PFSK-1 (cell line): Measurements from ENCODE around the gene CPAMD8.

Source experiments
- FOXP2 ChIP-seq: optimal IDR thresholded peaks from 2 replicates; pipeline ENCODE3; 2011; ENCODE audit warnings: borderline replicate concordance, control low read depth, inconsistent platforms; ENCODE audit not compliant: insufficient read depth; ENCODE audit errors: extremely low read length, extremely low read depth
- POLR2AphosphoS5 ChIP-seq: IDR thresholded peaks from 2 replicates; pipeline ENCODE4 v1.6.1; 2012; ENCODE audit warnings: low read depth, mild to moderate bottlenecking, control low read depth, low read length, moderate library complexity
- REST ChIP-seq, 2 experiments: IDR thresholded peaks; 2 replicates each; pipeline versions ENCODE4 v1.6.1 to v1.8.0; 2011 to 2012; ENCODE audit warnings: low read depth in 2 of 2, low read length in 2 of 2, control low read depth in 1 of 2, inconsistent platforms in 1 of 2, mild to moderate bottlenecking in 1 of 2, moderate library complexity in 1 of 2; ENCODE audit not compliant: insufficient read depth in 1 of 2
- SIN3A ChIP-seq: IDR thresholded peaks from 2 replicates; pipeline ENCODE4 v1.6.1; 2012; ENCODE audit warnings: mild to moderate bottlenecking, low read length, moderate library complexity, borderline replicate concordance; ENCODE audit not compliant: insufficient read depth
- TAF1 ChIP-seq: IDR thresholded peaks from 2 replicates; pipeline ENCODE4 v1.6.1; 2012; ENCODE audit warnings: low read length, control low read depth, borderline replicate concordance; ENCODE audit not compliant: insufficient read depth

CPAMD8 gene

GRCh38 chr19:16894080-16894479, 132.5 kb downstream of the CPAMD8 start:
- TF ChIP-seq TAF1 (no peak), REST (IDR thresholded peaks at IDR 0.05; ENCODE audit: insufficient read depth in 1 of 2, low read depth in 2 of 2, low read length in 2 of 2) (no peak), POLR2AphosphoS5 (no peak), SIN3A (no peak), FOXP2 (no peak)

- no peak for TF ChIP-seq SIN3A
- TF ChIP-seq TAF1: no peak
- no peak for TF ChIP-seq POLR2AphosphoS5
- no peak for TF ChIP-seq REST (IDR thresholded peaks at IDR 0.05; ENCODE audit: insufficient read depth in 1 of 2, low read depth in 2 of 2, low read length in 2 of 2)
- TF ChIP-seq FOXP2: no peak
Measured at GRCh38 chr19:16893686-16893989, 133.0 kb downstream of the CPAMD8 start.

- no peak for TF ChIP-seq REST (IDR thresholded peaks at IDR 0.05; ENCODE audit: insufficient read depth in 1 of 2, low read depth in 2 of 2, low read length in 2 of 2)
- TF ChIP-seq POLR2AphosphoS5: no peak
- TF ChIP-seq SIN3A: no peak
- no peak for TF ChIP-seq TAF1
- TF ChIP-seq FOXP2: no peak
Measured at GRCh38 chr19:16892868-16893685, 133.5 kb downstream of the CPAMD8 start.

GRCh38 chr19:16892436-16892835, 134.2 kb downstream of the CPAMD8 start:
- TF ChIP-seq TAF1 (no peak), POLR2AphosphoS5 (no peak), FOXP2 (no peak), SIN3A (no peak), REST (IDR thresholded peaks at IDR 0.05; ENCODE audit: insufficient read depth in 1 of 2, low read depth in 2 of 2, low read length in 2 of 2) (no peak)
